ENCODE data around the gene GMEB2.
A peak's percentile ranks its signal among the peaks of the same experiment; 100 is the strongest.
"Not testable (repeated sequence)": the region's sequence is repeated elsewhere in the genome, so short reads cannot be mapped to it uniquely, and the experiment has no call there.

Gene GMEB2

DNA sequence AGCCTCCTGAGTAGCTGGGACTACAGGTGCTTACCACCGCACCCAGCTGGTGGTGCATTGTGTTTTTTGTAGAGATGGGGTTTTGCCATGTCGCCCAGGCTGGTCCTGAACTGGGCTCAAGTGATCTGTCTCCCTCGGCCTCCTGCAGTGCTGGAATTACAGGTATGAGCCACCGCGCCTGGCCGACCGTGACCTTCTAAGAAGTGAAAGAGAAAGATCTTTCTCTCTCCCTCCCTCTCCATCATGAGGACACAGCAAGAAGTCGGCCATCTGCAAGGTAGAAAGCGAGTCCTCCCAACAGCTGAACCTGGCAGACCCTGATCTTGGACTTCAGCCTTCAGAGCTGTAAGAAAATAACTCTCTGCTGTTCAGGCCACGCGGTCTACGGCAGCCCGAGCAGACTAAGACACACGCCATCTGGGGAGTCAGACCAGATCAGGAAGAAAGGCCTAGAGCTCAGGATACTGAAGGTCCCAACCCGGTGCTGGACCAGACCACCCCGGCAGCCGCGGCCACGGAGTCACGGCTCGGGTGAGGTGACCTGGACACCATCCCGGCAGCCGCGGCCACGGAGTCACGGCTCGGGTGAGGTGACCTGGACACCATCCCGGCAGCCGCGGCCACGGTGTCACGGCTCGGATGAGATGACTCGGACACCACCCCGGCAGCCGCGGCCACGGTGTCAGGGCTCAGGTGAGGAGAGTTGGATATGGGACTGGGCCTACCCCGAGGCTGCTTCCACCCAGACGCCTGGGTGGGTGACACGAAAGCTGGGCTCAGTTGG is 9.6 kb downstream of the GMEB2 start:
- DNase-seq = no peak

DNA sequence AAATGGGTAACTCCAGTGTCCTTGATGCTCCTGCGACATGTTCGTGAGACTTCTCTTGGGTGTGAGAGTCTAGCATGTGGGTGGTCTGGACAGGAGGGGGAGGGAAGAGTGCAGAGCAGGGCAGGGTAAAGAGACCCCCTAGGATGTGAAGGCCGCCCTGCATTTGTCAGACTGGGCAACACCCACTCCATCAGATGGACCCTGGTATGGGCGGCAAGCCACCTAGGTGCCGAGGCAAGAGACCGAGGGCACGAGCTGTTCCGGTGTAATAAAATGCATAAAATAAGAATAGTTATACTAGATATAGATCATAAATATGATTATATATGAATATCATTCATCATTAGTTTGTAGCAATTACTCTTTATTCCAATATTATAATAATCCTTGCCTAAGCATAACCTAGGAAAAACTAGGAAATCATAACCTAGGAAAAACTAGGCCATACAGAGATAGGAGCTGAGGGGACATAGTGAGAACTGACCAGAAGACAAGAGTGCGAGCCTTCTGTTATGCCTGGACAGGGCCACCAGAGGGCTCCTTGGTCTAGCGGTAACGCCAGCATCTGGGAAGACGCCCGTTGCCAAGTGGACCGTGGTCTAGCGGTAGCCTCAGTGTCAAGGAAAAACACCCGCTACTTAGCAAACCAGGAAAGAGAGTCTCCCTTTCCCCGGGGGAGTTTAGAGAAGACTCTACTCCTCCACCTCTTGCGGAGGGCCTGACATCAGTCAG is 12.9 kb downstream of the GMEB2 start:
- DNase-seq = not testable (repeated sequence)

DNA sequence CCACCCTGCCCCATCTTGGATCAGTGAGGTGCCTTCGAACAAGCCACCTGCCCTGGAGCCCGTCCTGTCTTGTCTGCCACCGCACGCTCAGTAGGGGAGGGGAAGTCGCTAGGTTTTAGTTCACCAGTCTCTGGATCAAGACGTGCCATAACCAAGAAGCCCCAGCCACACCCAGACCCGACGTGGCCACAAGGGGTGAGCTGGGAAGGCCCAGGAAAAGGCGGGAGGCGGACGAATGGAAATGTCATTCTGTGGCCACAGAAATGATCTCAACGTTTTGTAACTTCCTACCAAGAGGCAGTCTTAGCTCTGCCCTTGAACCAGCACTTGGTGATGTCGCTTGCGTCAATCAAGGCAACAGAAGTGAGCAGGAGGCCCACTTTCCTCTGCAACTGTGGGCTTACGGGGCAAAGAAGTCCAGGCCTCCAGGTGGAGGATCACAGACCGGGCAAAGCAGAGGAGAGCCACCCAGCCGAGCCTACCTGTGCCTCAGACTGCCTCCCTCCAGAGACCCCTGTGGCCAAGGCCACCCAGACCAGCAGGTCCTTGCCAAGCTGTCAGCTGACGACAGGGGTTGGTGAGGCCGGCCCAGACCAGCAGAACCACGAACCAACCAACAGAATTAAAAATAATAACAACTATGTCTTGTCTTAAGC is 14.5 kb downstream of the GMEB2 start:
- DNase-seq = no peak

DNA sequence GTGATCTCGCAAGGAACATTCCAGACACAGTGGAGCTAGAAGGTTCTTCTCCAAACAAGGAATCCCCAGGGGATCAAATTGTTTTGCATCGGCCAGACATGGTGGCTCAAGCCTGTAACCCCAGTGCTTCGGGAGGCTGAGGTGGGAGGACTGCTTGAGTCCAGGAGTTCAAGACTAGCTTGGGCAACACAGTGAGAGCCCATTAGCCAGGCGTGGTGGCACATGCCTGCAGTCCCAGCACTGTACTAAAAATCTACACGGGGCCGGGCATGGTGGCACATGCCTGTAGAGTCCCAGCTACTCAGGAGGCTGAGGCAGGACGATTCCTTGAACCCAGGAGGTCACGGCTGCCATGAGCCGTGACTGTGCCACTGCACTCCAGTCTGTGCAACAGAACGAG is 15.3 kb downstream of the GMEB2 start:
- DNase-seq = no peak

DNA sequence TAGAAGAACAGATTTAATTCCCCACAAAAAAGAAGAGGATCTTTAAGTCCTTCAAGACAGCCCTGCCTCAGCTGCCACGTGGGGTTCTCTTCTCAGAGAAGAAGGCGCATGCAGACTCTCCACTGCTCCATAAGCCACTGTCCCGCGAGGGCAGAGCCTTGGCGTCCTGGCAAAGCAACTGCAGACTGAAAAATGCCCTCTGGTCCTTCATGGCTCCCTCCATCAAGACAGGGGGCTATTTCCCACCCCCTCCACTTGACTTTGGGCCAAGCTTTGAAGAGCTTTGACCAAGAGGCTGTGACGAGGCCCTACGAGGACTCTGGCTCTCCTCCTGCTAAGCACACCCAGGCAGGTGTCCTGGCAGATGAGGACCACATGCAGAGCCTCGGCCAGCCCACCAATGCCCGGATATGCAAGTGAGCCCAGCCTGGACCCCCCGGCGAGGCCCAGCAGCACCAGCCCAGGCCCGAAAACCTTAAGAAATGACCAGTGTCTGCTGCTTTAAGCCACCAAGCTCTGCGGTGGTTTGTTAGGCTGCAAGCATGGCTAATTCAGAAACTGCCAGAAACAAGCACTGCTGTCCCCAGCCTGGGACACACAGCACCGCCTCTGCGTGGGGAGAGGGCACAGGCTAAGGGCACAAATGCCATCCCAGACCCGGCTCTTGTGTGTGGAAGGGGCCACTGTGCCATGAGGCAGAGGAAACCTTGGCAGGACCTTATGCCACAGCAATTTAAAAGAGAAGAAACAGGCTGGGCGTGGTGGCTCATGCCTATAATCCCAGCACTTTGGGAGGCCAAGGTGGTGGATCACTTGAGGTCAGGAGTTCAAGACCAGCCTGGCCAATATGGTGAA is 16.1 kb downstream of the GMEB2 start:
- no peak for DNase-seq

DNA sequence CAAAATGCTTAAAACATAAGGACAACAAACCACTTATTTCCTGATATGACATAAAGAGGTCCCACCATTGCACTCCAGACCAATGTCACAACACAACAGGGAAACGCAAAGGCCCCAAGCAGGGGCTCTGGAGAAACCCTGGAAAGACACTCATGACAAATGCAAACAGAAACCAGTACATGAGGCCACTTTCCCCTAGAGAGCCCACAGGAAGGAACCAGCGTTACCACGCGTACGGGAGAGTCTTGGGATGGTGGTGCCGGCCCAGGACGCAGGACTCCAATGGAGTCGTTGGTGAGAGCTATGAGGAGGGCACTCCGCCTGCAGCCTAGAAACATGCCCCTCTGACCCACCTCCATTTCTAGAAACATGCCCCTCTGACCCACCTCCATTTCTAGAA is 20.2 kb downstream of the GMEB2 start:
- DNase-seq = no peak

DNA sequence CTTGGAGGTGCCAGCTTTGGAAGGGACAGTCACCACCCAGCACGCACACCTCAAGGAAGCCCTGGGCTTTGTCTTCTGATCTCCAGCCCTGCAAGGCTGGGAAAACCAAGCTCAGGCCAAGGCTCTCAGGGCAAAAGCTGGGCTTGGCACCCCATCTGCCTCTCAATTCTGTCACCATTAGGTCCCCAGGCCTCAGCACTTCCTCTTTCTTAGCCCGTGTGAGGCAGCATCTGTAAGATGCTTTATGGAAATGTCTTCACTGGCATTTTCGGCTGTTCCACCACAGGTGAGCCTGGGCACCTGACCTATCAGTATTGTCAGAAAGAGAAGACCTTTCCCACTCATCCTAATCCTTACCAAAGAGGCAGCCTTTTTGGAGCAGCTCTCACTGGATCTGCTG is 24.6 kb downstream of the GMEB2 start:
- DNase-seq = no peak

DNA sequence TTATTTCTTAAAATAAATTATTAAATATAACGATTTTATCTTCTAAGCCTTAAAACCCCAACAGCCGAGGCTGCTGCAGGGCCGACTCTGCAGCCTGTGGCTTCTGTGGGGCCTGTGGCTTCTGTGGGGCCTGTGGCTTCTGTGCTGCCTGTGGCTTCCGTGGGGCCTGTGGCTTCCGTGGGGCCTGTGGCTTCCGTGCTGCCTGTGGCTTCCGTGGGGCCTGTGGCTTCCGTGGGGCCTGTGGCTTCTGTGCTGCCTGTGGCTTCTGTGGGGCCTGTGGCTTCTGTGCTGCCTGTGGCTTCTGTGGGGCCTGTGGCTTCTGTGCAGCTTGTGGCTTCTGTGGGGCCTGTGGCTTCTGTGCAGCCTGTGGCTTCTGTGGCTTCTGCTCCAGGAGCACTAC is 25.2 kb downstream of the GMEB2 start:
- not testable (repeated sequence) for DNase-seq

DNA sequence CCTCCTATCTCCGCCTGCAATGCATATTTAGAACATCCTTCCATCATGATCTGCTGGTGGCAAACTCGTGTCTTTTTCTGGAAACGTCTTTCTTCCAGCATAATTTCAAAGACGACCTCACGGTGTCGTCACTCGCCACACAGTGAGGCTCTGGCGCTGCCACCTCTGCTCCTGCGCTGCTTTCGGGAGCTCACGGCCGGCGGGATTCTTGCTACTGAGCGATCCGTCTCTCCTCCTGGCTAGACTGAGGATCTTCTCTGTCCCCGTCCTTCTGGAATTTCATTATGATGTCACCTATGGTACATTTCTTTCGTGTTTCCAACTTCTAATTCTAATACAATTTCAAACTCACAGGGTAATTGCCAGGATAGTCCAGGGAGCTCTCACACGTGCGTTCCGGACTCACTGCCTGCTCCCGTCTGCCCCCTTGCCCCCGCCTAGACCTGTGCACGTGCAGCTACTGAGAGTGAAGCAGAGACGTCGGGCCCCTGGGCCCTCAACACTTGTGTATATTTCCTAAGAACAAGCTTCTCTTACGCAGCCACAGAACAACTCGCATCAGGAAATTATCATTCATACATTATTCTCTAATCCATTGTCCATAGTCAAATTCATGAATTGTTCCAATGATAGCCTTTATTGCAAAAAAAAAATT is 27.4 kb downstream of the GMEB2 start:
- no peak for DNase-seq

DNA sequence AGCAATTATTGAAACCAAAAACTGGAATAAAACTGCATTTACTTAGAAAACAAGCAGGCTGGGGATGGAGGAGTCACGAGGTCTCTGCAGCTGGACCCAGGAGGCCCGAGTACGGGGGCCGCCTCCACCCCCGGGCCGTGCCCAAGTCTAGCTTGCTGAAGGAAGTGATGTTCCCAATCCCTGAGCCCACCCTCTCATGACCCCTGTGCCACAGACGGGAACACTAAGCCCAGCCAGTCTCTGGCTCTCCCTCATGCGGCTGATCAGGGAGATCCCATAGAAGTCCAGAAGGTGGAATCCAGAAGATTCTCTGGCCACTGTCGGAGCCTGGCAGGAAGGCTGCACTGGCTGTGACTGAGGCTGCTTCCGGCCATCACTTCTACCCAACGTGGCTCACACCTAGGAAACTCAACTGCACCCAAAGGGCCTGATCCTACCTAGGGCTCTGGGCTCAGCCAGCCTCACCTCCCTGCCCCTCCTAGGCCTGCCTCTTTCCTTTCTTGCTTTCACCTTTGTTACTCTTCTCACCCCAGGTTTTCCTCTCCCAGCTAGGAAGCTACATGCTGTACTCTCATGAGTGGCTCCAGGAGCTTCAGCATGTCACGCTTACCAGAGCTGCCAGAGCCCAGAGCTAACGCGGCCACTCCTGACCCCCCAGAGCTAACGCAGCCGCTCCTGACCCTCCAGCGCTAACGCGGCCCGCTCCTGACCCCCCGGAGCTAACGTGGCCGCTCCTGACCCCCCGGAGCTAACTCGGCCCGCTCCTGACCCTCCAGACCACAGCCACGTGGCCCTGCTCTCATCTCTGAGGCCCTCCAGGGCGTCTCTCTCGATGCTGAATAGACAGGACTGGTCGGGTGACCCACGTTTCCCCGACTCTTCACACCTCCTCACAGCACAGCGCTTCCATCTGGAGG is 28.2 kb downstream of the GMEB2 start:
- DNase-seq = no peak

DNA sequence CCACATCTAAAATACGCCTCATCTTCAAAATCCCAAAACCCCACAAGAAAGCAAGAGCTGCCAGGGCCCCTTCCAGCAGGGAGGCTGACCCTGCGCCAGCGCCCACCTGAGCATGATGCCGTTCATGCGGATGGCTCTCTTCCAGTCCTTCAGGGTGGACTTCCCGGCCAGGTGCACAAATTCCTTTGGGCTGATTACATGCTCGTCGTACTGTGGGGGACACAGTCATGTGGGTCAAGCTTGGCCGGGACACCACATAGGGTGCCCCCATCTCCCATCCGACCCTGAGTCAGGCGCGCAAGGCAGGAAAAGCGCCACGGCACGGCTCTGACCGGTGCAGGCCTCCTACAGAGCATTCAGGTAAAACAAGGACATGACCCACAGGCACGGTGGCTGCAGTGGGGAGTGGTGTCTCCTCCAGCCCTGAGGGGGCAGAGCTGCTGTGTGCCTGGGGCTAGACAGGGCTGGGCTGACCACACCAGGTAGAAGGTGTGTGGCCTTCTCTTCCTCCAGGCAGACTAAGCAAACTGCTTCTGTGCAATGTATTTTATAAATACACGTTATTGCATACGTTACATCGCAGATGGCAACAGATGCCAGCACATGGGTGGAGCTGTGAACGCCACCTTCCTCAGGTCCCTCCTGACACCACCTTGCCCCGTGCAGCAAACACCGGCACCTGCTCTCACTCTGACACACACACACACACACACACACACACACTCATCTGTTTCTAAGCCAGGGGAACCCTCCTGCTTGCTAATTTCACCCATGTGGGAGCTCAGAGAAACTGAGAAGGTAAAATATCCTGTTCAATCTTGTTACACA is 29.0 kb downstream of the GMEB2 start:
- no peak for DNase-seq

DNA sequence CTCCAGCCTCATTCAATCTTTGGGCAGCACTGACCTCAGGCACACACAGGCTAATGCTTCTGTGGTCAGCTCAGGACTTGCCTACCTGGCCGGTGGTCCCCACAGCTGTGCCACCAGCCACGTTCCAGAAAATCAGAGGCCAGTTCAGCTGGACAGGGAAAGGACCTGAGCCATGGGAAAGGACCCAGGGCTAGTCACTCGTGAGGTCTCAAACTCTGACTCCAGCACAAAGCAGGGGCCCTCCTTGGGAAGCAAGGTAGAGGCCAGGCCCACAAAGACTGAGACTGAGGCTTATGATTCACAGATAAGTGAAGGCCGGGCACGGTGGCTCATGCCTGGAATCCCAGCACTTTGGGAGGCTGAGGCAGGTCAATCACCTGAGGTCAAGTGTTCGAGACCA is 30.5 kb downstream of the GMEB2 start:
- DNase-seq = no peak

DNA sequence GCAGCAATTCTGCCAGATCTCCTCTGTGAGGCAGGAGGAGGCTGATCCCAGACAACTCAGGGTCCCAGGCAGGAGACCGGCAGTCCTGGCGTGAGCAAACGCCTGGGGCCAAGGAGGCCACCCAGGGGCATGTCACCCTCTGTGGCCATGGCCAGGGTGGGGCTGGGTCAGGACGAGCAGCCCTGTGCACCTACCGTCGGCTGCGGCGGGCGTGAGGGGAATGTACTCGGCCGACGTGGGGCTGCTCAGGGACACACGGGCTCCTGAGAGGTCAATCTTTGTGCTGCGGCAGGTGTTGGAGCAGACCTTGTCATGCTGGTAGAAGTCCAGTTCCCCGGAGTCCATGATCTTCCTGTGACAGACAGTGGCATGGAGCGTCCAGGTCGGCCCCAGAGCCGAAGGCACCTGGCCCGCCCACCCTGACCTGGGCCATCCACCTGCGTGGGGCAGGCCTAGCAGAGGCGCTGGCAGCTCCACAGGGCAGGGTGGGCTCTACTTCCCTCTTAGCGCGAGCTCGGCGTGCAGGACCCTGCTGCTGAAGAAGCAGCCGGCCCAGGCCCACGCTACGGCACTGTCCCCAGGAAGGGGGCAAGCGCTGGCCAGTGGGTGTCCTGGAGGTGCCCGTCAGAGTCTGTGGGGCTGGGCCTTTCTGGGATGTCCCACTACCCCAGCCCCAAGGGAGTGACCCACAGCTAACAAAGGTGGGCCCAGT is 31.3 kb downstream of the GMEB2 start:
- DNase-seq = no peak

DNA sequence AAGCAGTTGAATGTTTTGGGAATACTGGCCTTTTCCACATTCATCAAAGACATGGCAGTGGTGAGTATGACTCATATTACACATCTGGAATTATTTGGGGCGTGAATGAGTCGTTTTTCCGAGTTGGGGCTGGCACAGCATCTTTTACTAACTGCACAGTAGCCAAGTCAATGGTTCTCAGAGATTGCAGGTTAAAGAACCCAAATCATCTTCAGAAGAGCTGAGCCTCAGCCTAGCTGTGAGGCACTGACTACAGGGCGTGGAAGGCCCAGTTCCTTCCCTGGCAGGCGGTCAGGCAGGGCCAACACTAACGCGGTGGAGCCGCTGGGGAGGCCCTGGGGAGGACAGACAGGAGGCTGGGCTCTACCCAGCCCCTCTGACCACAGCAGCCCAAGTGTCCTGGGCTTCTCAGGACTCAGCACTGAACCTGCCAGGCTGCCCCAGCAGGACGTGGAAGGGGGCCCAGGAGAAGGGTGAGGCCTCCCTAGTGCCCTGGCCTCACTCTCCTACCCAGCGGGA is 32.8 kb downstream of the GMEB2 start:
- DNase-seq = no peak

DNA sequence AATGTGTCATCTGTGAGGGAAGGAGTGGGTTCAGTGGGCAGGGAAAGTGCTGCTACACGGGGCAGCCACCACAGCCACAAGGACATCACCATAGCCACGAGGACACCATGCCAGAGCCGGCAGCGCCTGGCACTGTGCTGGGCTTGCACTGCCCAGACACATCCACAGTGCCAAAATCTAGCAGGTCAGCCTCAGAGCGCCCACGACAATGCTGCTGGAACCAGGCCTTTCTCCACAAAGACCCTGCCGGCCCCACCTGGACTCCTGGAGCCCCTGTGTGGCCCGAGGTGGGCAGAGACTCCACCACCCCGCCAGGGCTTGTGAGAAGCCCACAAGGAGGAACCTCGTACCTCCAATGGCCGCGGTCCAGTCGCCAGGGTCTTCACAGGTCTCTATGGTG is 34.2 kb downstream of the GMEB2 start:
- peak in 4 of 56 donors; percentile 8 to 32 (median 12) for DNase-seq

DNA sequence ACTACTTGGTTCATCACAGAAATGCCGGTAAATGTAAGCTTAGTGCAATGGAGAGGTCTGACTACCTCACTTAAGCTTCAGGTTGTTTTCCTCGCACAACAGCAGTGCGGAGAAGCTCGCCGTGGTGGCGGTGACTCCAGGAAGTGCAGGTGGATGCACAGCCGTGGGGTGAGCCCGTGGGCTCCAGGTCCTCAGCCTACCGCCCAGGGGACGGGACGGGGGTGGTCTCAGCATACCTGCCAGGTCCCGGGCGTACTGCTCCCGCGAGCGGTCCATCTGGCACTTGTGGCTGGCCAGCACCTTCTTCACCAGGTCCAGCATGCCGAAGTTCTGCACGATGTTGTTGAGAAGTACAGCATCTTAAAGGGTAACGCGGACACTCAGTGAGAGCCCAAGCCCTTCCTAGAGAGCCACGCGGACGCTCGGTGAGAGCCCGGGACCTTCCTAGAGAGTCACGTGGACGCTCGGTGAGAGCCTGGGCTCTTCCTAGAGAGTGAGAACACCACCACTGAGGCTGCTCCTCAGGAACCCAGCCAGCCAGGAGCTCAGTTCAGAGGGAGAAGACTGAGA is 35.0 kb downstream of the GMEB2 start:
- no peak for DNase-seq

DNA sequence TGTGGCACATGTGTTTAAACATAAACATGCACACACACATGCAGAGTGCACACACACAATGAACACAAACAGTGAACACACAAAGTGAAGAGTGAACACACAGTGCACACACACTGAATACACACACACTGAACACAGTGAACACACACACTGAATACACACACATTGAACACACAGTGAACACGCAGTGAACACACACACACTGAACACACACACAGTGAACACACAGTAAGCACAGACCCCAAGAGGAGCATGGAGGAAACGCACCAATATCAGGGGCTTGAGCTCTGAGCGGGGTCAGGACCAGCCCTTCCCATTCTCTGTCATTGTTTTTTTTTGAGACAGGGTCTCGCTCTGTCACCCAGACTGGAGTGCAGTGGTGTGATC is 35.8 kb downstream of the GMEB2 start:
- DNase-seq = no peak

Measured in nucleus accumbens (tissue), 56 donors.